HepG2 (cell line): ENCODE results near the gene MLNR. TPM values are rescaled to one million over a fixed set of nuclear protein-coding genes. Genes with fewer than 3 reads are reported as not detected.

ENCODE experiments used
- CBFB ChIP-seq: sonication (generic); formaldehyde crosslinking; IDR thresholded peaks from 2 replicates; pipeline ENCODE4 v1.4.0; 2020; ENCODE audit warnings: missing genetic modification reagents
- EP300 ChIP-seq, 3 experiments: sonication (generic) in 1 of 3; formaldehyde crosslinking in 1 of 3; IDR thresholded peaks; 2 replicates each; pipeline versions ENCODE4 v1.5.1 to v1.6.1; 2011 to 2020; ENCODE audit warnings: low read depth in 2 of 3, low read length in 2 of 3, borderline replicate concordance in 1 of 3, improper control_type of control experiment in 1 of 3, mild to moderate bottlenecking in 1 of 3, missing genetic modification reagents in 1 of 3, moderate library complexity in 1 of 3
- GATAD2A ChIP-seq: IDR thresholded peaks from 2 replicates; pipeline ENCODE4 v1.6.1; 2016
- NFIB ChIP-seq: sonication (generic); formaldehyde crosslinking; IDR thresholded peaks from 2 replicates; pipeline ENCODE4 v1.9.0; 2021; ENCODE audit warnings: missing genetic modification reagents, mild to moderate bottlenecking, borderline replicate concordance
- NKX3-1 ChIP-seq: sonication (generic); formaldehyde crosslinking; IDR thresholded peaks from 2 replicates; pipeline ENCODE4 v1.5.0; 2020; ENCODE audit warnings: missing genetic modification reagents
- NR2F1 ChIP-seq, 2 experiments: fragments of 450-650 bp in 1 of 2; formaldehyde crosslinking in 1 of 2; IDR thresholded peaks; 2 replicates each; pipeline versions ENCODE4 v1.5.0 to v1.6.1; 2016 to 2020; ENCODE audit warnings: mild to moderate bottlenecking in 1 of 2, missing compliant biosample characterization in 1 of 2, missing genetic modification reagents in 1 of 2, moderate library complexity in 1 of 2
- POLR2AphosphoS5 ChIP-seq: IDR thresholded peaks from 2 replicates; pipeline ENCODE4 v1.6.1; 2012; ENCODE audit warnings: low read depth, low read length
- RAD51 ChIP-seq: fragments of 450-650 bp; IDR thresholded peaks from 2 replicates; pipeline ENCODE4 v1.6.1; 2016; ENCODE audit warnings: borderline replicate concordance
- SMAD3 ChIP-seq: sonication (generic); formaldehyde crosslinking; IDR thresholded peaks from 2 replicates; pipeline ENCODE4 v1.4.0; 2020; ENCODE audit warnings: missing genetic modification reagents
- ZNF782 ChIP-seq: sonication (generic); formaldehyde crosslinking; IDR thresholded peaks from 2 replicates; pipeline ENCODE4 v1.4.0; 2020; ENCODE audit warnings: missing genetic modification reagents, mild to moderate bottlenecking, borderline replicate concordance
- polyA plus RNA-seq, 8 experiments: library from polyadenylated mRNA; depleted of rRNA in 3 of 8; stranded (reverse) in 7 of 8; unstranded in 1 of 8; fragments of >200 nt; fragmentation: Illumina TruSeq in 4 of 8; extraction: Trizol in 4 of 8; gene quantifications; 2 replicates each; pipeline versions ENCODE4 v1.2.1 to v1.2.3, GENCODE V29; 2011 to 2016; ENCODE audit warnings: low read depth in 4 of 8, missing spikeins in 1 of 8, mixed read lengths in 1 of 8; ENCODE audit not compliant: insufficient read depth in 1 of 8
- total RNA-seq, 5 experiments: library from RNA; depleted of rRNA; stranded (reverse); fragments of >200 nt; fragmentation: Illumina TruSeq; extraction: Trizol; gene quantifications; 2 replicates each; pipeline ENCODE4 v1.2.3, GENCODE V29; 2016; ENCODE audit warnings: low read depth in 1 of 5
- TF ChIP-seq, protein P1 (sequence below): sonication (generic); formaldehyde crosslinking; IDR thresholded peaks from 2 replicates; pipeline ENCODE4 v1.5.1; 2020; ENCODE audit warnings: mild to moderate bottlenecking, missing genetic modification reagents, borderline replicate concordance
- TF ChIP-seq, protein P2 (sequence below): sonication (generic); formaldehyde crosslinking; IDR thresholded peaks from 2 replicates; pipeline ENCODE4 v1.9.0; 2022; ENCODE audit warnings: missing genetic modification reagents, mild to moderate bottlenecking, borderline replicate concordance
- TF ChIP-seq, protein P3 (sequence below): sonication (generic); formaldehyde crosslinking; IDR thresholded peaks from 2 replicates; pipeline ENCODE4 v1.8.0; 2023; ENCODE audit warnings: mild to moderate bottlenecking, missing genetic modification reagents
- TF ChIP-seq, protein P4 (sequence below): IDR thresholded peaks from 2 replicates; pipeline ENCODE4 v1.6.1; 2012; ENCODE audit warnings: low read length, improper control_type of control experiment
- TF ChIP-seq, protein P5 (sequence below): IDR thresholded peaks from 2 replicates; pipeline ENCODE4 v1.6.1; 2016

The MLNR gene
- total and polyA plus RNA-seq, 2 of the 13 experiments (the other 11 are each of a cell fraction or from before 2014, with no cell fraction given): 0.46 TPM; not detected in 1

DNA sequence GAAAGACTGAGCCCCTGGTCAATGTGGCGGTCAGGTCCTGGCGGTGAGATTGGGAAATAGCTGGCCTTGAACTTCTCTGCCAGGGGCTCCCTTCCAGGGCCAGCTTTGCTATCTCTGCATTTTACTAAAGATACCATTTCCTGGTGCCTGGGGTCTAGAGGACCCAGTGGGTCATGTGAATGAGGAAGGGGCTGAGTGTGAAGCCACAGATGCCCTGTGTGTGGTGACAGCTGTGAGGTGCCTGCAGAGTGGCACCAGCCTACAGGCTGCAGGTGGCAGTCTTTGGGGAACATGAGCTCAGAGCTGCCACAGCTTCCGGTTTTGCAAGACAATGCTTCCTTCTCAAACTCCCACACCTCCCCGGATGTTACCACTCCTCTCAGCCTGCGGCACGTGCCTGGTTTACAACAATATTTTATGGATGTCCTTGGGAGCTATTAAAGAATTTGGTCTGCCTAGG lies 5.2 kb upstream of the MLNR start (continued):
- TF ChIP-seq, protein P1, sequence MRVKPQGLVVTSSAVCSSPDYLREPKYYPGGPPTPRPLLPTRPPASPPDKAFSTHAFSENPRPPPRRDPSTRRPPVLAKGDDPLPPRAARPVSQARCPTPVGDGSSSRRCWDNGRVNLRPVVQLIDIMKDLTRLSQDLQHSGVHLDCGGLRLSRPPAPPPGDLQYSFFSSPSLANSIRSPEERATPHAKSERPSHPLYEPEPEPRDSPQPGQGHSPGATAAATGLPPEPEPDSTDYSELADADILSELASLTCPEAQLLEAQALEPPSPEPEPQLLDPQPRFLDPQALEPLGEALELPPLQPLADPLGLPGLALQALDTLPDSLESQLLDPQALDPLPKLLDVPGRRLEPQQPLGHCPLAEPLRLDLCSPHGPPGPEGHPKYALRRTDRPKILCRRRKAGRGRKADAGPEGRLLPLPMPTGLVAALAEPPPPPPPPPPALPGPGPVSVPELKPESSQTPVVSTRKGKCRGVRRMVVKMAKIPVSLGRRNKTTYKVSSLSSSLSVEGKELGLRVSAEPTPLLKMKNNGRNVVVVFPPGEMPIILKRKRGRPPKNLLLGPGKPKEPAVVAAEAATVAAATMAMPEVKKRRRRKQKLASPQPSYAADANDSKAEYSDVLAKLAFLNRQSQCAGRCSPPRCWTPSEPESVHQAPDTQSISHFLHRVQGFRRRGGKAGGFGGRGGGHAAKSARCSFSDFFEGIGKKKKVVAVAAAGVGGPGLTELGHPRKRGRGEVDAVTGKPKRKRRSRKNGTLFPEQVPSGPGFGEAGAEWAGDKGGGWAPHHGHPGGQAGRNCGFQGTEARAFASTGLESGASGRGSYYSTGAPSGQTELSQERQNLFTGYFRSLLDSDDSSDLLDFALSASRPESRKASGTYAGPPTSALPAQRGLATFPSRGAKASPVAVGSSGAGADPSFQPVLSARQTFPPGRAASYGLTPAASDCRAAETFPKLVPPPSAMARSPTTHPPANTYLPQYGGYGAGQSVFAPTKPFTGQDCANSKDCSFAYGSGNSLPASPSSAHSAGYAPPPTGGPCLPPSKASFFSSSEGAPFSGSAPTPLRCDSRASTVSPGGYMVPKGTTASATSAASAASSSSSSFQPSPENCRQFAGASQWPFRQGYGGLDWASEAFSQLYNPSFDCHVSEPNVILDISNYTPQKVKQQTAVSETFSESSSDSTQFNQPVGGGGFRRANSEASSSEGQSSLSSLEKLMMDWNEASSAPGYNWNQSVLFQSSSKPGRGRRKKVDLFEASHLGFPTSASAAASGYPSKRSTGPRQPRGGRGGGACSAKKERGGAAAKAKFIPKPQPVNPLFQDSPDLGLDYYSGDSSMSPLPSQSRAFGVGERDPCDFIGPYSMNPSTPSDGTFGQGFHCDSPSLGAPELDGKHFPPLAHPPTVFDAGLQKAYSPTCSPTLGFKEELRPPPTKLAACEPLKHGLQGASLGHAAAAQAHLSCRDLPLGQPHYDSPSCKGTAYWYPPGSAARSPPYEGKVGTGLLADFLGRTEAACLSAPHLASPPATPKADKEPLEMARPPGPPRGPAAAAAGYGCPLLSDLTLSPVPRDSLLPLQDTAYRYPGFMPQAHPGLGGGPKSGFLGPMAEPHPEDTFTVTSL (CRISPR knock-in tag): 0 out of 2 replicates have a peak, but pooled peaks have one; percentile 23
- TF ChIP-seq NFIB (CRISPR knock-in tag) (no peak), RAD51 (no peak), NKX3-1 (CRISPR knock-in tag) (0 out of 2 replicates have a peak, but pooled peaks have one; percentile 20), NR2F1 (CRISPR knock-in tag; IDR thresholded peaks at IDR 0.05) (0 out of 4 replicates have a peak, but pooled peaks of 1 of the 2 experiments have one; percentile 38), ZNF782 (no peak), POLR2AphosphoS5 (peak; percentile 66), EP300 (IDR thresholded peaks at IDR 0.05; ENCODE audit: low read depth in 2 of 2, low read length in 2 of 2) (peak in 1 of 2 experiments; percentile 9; a peak in 1 of 4 replicates), EP300 (CRISPR knock-in tag; IDR thresholded peaks at IDR 0.05; ENCODE audit: borderline replicate concordance) (no peak), SMAD3 (peak; percentile 46; the same call in 1 of the 2 replicates), GATAD2A (CRISPR knock-in tag) (peak; percentile 73), CBFB (peak; percentile 39; the same call in 1 of the 2 replicates)
- TF ChIP-seq, protein P2, sequence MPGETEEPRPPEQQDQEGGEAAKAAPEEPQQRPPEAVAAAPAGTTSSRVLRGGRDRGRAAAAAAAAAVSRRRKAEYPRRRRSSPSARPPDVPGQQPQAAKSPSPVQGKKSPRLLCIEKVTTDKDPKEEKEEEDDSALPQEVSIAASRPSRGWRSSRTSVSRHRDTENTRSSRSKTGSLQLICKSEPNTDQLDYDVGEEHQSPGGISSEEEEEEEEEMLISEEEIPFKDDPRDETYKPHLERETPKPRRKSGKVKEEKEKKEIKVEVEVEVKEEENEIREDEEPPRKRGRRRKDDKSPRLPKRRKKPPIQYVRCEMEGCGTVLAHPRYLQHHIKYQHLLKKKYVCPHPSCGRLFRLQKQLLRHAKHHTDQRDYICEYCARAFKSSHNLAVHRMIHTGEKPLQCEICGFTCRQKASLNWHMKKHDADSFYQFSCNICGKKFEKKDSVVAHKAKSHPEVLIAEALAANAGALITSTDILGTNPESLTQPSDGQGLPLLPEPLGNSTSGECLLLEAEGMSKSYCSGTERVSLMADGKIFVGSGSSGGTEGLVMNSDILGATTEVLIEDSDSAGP (CRISPR knock-in tag): peak; percentile 55; the same call in 1 of the 2 replicates
- TF ChIP-seq, protein P3, sequence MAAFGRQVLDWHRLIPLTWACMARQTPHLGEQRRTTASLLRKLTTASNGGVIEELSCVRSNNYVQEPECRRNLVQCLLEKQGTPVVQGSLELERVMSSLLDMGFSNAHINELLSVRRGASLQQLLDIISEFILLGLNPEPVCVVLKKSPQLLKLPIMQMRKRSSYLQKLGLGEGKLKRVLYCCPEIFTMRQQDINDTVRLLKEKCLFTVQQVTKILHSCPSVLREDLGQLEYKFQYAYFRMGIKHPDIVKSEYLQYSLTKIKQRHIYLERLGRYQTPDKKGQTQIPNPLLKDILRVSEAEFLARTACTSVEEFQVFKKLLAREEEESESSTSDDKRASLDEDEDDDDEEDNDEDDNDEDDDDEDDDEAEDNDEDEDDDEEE (CRISPR knock-in tag): no peak
- TF ChIP-seq, protein P4, sequence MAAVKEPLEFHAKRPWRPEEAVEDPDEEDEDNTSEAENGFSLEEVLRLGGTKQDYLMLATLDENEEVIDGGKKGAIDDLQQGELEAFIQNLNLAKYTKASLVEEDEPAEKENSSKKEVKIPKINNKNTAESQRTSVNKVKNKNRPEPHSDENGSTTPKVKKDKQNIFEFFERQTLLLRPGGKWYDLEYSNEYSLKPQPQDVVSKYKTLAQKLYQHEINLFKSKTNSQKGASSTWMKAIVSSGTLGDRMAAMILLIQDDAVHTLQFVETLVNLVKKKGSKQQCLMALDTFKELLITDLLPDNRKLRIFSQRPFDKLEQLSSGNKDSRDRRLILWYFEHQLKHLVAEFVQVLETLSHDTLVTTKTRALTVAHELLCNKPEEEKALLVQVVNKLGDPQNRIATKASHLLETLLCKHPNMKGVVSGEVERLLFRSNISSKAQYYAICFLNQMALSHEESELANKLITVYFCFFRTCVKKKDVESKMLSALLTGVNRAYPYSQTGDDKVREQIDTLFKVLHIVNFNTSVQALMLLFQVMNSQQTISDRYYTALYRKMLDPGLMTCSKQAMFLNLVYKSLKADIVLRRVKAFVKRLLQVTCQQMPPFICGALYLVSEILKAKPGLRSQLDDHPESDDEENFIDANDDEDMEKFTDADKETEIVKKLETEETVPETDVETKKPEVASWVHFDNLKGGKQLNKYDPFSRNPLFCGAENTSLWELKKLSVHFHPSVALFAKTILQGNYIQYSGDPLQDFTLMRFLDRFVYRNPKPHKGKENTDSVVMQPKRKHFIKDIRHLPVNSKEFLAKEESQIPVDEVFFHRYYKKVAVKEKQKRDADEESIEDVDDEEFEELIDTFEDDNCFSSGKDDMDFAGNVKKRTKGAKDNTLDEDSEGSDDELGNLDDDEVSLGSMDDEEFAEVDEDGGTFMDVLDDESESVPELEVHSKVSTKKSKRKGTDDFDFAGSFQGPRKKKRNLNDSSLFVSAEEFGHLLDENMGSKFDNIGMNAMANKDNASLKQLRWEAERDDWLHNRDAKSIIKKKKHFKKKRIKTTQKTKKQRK: no peak
- TF ChIP-seq, protein P5, sequence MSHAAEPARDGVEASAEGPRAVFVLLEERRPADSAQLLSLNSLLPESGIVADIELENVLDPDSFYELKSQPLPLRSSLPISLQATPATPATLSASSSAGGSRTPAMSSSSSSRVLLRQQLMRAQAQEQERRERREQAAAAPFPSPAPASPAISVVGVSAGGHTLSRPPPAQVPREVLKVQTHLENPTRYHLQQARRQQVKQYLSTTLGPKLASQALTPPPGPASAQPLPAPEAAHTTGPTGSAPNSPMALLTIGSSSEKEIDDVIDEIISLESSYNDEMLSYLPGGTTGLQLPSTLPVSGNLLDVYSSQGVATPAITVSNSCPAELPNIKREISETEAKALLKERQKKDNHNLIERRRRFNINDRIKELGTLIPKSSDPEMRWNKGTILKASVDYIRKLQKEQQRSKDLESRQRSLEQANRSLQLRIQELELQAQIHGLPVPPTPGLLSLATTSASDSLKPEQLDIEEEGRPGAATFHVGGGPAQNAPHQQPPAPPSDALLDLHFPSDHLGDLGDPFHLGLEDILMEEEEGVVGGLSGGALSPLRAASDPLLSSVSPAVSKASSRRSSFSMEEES (CRISPR knock-in tag): peak; percentile 42
